HEK293 (cell line): ENCODE data around the gene TMEM212.

Experiments used
- CTCF ChIA-PET: fragments of 350-600 bp; formaldehyde crosslinking; extraction: SDS; loops from one replicate; lab custom pipeline; 2021; ENCODE audit warnings: antibody characterized with exemption; lab: Yijun Ruan, JAX
- POLR2A ChIA-PET: fragments of 300-600 bp; formaldehyde crosslinking; extraction: SDS; loops from one replicate; lab custom pipeline; 2020; ENCODE audit warnings: antibody characterized with exemption, inconsistent platforms; lab: Yijun Ruan, JAX
- H3K27ac ChIP-seq: fragments of 200-500 bp; sonication (Bioruptor generic); 2 replicates; pipeline ENCODE4 v1.5.1; 2014; ENCODE audit warnings: low read depth, low read length, control low read depth, inconsistent platforms; ENCODE audit errors: extremely low read depth
- H3K36me3 ChIP-seq, 2 experiments: fragments of 200-500 bp in 1 of 2; sonication (Bioruptor generic) in 1 of 2; 1 replicate in 1 of 2; 2 replicates in 1 of 2; pipeline ENCODE4 v1.5.1; 2014 to 2017; ENCODE audit warnings: inconsistent platforms in 2 of 2, low read length in 2 of 2; ENCODE audit not compliant: control insufficient read depth in 2 of 2, insufficient read depth in 1 of 2
- H3K4me1 ChIP-seq: fragments of 200-500 bp; sonication (Bioruptor generic); 2 replicates; pipeline ENCODE4 v1.5.1; 2014; ENCODE audit warnings: mild to moderate bottlenecking, low read length, inconsistent platforms; ENCODE audit not compliant: control insufficient read depth, insufficient read depth
- H3K4me3 ChIP-seq: 2 replicates; pipeline ENCODE4 v1.5.1; 2011; ENCODE audit warnings: low read depth, mild to moderate bottlenecking, control low read depth, low read length, moderate library complexity
- H3K9me3 ChIP-seq: fragments of 200-500 bp; sonication (Bioruptor generic); 2 replicates; pipeline ENCODE4 v1.5.1; 2014; ENCODE audit warnings: low read depth, low read length, inconsistent platforms; ENCODE audit not compliant: control insufficient read depth, insufficient read depth
- FEZF1 ChIP-seq: fragments of 450-650 bp; formaldehyde crosslinking; IDR thresholded peaks from 2 replicates; pipeline ENCODE4 v1.5.1; 2016; ENCODE audit warnings: missing biosample characterization, missing genetic modification characterization
- GFI1B ChIP-seq: fragments of 450-650 bp; formaldehyde crosslinking; IDR thresholded peaks from 2 replicates; pipeline ENCODE4 v1.5.1; 2016; ENCODE audit warnings: missing biosample characterization, missing genetic modification characterization
- HIC1 ChIP-seq: fragments of 450-650 bp; formaldehyde crosslinking; IDR thresholded peaks from 2 replicates; pipeline ENCODE4 v1.5.1; 2016; ENCODE audit warnings: missing biosample characterization, missing genetic modification characterization
- KLF16 ChIP-seq: fragments of 450-650 bp; formaldehyde crosslinking; IDR thresholded peaks from 2 replicates; pipeline ENCODE4 v1.5.1; 2017; ENCODE audit warnings: missing biosample characterization, missing genetic modification characterization
- PRDM1 ChIP-seq: fragments of 450-650 bp; formaldehyde crosslinking; IDR thresholded peaks from 2 replicates; pipeline ENCODE4; 2016; ENCODE audit warnings: missing biosample characterization, missing genetic modification characterization
- ZNF157 ChIP-seq: fragments of 450-650 bp; formaldehyde crosslinking; IDR thresholded peaks from 2 replicates; pipeline ENCODE4 v1.5.1; 2016; ENCODE audit warnings: missing biosample characterization, missing genetic modification characterization
- ZNF280C ChIP-seq: fragments of 450-650 bp; formaldehyde crosslinking; IDR thresholded peaks from 2 replicates; pipeline ENCODE4 v1.5.1; 2016; ENCODE audit warnings: missing biosample characterization, missing genetic modification characterization
- ZNF324 ChIP-seq: fragments of 450-650 bp; formaldehyde crosslinking; IDR thresholded peaks from 2 replicates; pipeline ENCODE4 v1.5.1; 2016; ENCODE audit warnings: missing biosample characterization, missing genetic modification characterization
- ZNF350 ChIP-seq: fragments of 450-650 bp; formaldehyde crosslinking; IDR thresholded peaks from 2 replicates; pipeline ENCODE4 v1.5.0; 2017; ENCODE audit warnings: missing biosample characterization, mild to moderate bottlenecking, missing genetic modification characterization
- ZNF354C ChIP-seq: fragments of 450-650 bp; formaldehyde crosslinking; IDR thresholded peaks from 2 replicates; pipeline ENCODE4 v1.5.1; 2016; ENCODE audit warnings: missing biosample characterization, missing genetic modification characterization, low read depth, borderline replicate concordance
- ZNF37A ChIP-seq: fragments of 450-650 bp; IDR thresholded peaks from 2 replicates; pipeline ENCODE4 v1.5.1; 2018; ENCODE audit warnings: missing biosample characterization, missing genetic modification characterization
- ZNF548 ChIP-seq: fragments of 450-650 bp; formaldehyde crosslinking; IDR thresholded peaks from 2 replicates; pipeline ENCODE4 v1.5.1; 2016; ENCODE audit warnings: missing biosample characterization, missing genetic modification characterization
- ZNF561 ChIP-seq: fragments of 450-650 bp; IDR thresholded peaks from 2 replicates; pipeline ENCODE4 v1.5.1; 2018; ENCODE audit warnings: missing biosample characterization, missing genetic modification characterization, borderline replicate concordance
- ZNF792 ChIP-seq: fragments of 450-650 bp; formaldehyde crosslinking; IDR thresholded peaks from 2 replicates; pipeline ENCODE4 v1.5.1; 2016; ENCODE audit warnings: missing biosample characterization, missing genetic modification characterization
- TF ChIP-seq, protein P1 (sequence below): fragments of 450-650 bp; formaldehyde crosslinking; IDR thresholded peaks from 2 replicates; pipeline ENCODE4 v1.5.1; 2016; ENCODE audit warnings: missing biosample characterization, missing genetic modification characterization
- TF ChIP-seq, protein P2 (sequence below): fragments of 450-650 bp; formaldehyde crosslinking; IDR thresholded peaks from 2 replicates; pipeline ENCODE4 v1.5.1; 2016; ENCODE audit warnings: missing biosample characterization, missing genetic modification characterization
- TF ChIP-seq, protein P3 (sequence below): fragments of 450-650 bp; formaldehyde crosslinking; IDR thresholded peaks from 2 replicates; pipeline ENCODE4 v1.5.1; 2016; ENCODE audit warnings: missing biosample characterization, missing genetic modification characterization

TMEM212 gene

DNA sequence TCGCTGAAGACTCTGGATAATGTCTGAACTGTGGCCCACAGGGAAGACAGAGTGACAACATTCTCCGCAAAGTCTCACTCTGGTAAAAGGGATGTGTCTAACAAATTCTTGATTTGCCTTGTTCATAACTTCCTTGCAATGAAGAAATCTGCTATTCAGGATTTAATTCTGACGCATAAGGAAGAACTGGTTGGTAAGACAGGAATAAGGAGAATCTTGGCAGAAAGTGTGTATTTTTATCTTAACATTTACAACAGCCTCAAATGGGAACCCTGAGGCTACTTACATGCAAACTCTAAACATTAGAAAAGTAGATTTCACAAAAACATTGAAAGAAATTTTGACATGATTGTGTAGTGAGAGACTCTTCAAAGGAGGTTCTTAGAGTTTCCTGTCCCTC lies 22.1 kb upstream of the TMEM212 start (continued):
- TF ChIP-seq, protein P1, sequence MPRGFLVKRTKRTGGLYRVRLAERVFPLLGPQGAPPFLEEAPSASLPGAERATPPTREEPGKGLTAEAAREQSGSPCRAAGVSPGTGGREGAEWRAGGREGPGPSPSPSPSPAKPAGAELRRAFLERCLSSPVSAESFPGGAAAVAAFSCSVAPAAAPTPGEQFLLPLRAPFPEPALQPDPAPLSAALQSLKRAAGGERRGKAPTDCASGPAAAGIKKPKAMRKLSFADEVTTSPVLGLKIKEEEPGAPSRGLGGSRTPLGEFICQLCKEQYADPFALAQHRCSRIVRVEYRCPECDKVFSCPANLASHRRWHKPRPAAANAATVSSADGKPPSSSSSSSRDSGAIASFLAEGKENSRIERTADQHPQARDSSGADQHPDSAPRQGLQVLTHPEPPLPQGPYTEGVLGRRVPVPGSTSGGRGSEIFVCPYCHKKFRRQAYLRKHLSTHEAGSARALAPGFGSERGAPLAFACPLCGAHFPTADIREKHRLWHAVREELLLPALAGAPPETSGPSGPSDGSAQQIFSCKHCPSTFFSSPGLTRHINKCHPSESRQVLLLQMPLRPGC: no peak
- no peak for TF ChIP-seq KLF16 (tag by site-specific recombination)

GRCh38 chr3:171821778-171822358 lies 21.3 kb upstream of the TMEM212 start:
- ChIA-PET CTCF (interaction anchor here (0.6 to 1.0 kb wide), 2 partner anchors 8 to 55 kb away, joined by 3 to 4 read pairs; no protein-coding TSS in a partner anchor), POLR2A (interaction anchor here (0.6 to 1.1 kb wide), 2 partner anchors 12 to 19 kb away, joined by 3 to 4 read pairs; partner anchors contain the start of gene PLD1)
- Histone ChIP-seq H3K4me1 (peaks cover 6% of the 10 kb centered on the region), H3K27ac (no peak overlapping the region), H3K36me3 (no peaks in the 10 kb centered on the region), H3K9me3 (no peaks in the 10 kb centered on the region), H3K4me3 (no peak overlapping the region)
- no peak for TF ChIP-seq HIC1 (tag by site-specific recombination)
- no peak for TF ChIP-seq ZNF561
- TF ChIP-seq, protein P2, sequence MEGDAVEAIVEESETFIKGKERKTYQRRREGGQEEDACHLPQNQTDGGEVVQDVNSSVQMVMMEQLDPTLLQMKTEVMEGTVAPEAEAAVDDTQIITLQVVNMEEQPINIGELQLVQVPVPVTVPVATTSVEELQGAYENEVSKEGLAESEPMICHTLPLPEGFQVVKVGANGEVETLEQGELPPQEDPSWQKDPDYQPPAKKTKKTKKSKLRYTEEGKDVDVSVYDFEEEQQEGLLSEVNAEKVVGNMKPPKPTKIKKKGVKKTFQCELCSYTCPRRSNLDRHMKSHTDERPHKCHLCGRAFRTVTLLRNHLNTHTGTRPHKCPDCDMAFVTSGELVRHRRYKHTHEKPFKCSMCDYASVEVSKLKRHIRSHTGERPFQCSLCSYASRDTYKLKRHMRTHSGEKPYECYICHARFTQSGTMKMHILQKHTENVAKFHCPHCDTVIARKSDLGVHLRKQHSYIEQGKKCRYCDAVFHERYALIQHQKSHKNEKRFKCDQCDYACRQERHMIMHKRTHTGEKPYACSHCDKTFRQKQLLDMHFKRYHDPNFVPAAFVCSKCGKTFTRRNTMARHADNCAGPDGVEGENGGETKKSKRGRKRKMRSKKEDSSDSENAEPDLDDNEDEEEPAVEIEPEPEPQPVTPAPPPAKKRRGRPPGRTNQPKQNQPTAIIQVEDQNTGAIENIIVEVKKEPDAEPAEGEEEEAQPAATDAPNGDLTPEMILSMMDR (tag by site-specific recombination): no peak
- no peak for TF ChIP-seq FEZF1 (tag by site-specific recombination)
- TF ChIP-seq GFI1B (tag by site-specific recombination): no peak
- TF ChIP-seq, protein P3, sequence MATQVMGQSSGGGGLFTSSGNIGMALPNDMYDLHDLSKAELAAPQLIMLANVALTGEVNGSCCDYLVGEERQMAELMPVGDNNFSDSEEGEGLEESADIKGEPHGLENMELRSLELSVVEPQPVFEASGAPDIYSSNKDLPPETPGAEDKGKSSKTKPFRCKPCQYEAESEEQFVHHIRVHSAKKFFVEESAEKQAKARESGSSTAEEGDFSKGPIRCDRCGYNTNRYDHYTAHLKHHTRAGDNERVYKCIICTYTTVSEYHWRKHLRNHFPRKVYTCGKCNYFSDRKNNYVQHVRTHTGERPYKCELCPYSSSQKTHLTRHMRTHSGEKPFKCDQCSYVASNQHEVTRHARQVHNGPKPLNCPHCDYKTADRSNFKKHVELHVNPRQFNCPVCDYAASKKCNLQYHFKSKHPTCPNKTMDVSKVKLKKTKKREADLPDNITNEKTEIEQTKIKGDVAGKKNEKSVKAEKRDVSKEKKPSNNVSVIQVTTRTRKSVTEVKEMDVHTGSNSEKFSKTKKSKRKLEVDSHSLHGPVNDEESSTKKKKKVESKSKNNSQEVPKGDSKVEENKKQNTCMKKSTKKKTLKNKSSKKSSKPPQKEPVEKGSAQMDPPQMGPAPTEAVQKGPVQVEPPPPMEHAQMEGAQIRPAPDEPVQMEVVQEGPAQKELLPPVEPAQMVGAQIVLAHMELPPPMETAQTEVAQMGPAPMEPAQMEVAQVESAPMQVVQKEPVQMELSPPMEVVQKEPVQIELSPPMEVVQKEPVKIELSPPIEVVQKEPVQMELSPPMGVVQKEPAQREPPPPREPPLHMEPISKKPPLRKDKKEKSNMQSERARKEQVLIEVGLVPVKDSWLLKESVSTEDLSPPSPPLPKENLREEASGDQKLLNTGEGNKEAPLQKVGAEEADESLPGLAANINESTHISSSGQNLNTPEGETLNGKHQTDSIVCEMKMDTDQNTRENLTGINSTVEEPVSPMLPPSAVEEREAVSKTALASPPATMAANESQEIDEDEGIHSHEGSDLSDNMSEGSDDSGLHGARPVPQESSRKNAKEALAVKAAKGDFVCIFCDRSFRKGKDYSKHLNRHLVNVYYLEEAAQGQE: no peak
- TF ChIP-seq ZNF548 (tag by site-specific recombination): no peak
- no peak for TF ChIP-seq ZNF37A (tag by site-specific recombination)
- TF ChIP-seq ZNF354C (tag by site-specific recombination): no peak
- TF ChIP-seq ZNF324: no peak
- TF ChIP-seq ZNF792 (tag by site-specific recombination): no peak
- TF ChIP-seq ZNF157 (tag by site-specific recombination): no peak
- TF ChIP-seq ZNF280C (tag by site-specific recombination): no peak
- no peak for TF ChIP-seq ZNF350 (tag by site-specific recombination)
- TF ChIP-seq PRDM1 (tag by site-specific recombination): no peak
